ENCODE data around the gene FBRSL1.

GRCh38 chr12:132452596-132453350 lies 37.2 kb upstream of the FBRSL1 start:
- TF ChIP-seq MITF (IDR thresholded peaks at IDR 0.05) = no peak
- TF ChIP-seq RFX5 (IDR thresholded peaks at IDR 0.05; ENCODE audit: low read depth, low read length) = no peak
- no peak for TF ChIP-seq FOXM1 (IDR thresholded peaks at IDR 0.05; ENCODE audit: low read depth)
- no peak for TF ChIP-seq FOXM1 (CRISPR knock-in tag; IDR thresholded peaks at IDR 0.05; ENCODE audit: low read depth)
- no peak for TF ChIP-seq CTCF (IDR thresholded peaks at IDR 0.05 in 2 of 3, conservative IDR thresholded peaks at IDR 0.05 in 1 of 3; ENCODE audit: insufficient read depth in 2 of 3, low read depth in 1 of 3, low read length in 3 of 3)
- no peak for TF ChIP-seq E2F1 (CRISPR knock-in tag; IDR thresholded peaks at IDR 0.05)
- no peak for TF ChIP-seq ZNF347 (CRISPR knock-in tag; IDR thresholded peaks at IDR 0.05; ENCODE audit: low read depth)
- TF ChIP-seq ZNF830 (CRISPR knock-in tag; IDR thresholded peaks at IDR 0.05) = no peak
